Measurements from ENCODE around the gene MOK.

DNA sequence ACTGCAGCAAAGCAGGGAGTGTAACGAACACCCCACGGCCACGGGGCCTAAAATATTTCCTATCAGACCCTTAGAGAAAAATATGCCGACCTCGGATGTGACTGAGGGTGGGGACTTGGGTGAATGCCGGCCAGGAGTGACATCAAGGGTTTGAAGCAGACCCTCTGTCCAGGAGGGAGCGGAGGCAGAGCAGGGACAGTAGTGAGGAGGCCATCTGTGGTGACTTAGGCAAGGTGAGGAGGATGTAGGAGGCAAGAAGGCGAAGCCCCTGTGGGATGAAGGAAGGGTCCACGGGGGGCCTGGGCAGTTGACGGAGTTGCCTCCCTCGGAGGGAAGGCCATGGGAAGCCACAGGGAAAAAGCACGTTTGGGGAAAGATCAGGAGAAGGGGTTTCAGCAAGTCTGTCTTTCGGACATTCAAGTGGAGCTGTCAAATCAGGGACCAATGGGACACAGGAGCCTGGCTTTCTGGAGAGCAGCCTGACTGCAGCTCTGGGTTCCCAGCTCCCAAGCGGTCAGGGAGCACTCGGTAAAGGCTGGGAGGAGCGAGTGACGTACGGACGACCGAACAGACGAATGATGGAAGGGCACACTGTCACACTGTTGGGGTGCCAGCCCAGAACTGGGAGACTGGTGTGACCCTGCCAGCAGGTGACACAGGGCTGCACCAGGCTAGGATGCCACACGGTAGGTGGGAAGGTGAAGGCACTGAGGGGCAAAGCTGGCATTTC, 74.3 kb downstream of the MOK start:
- TF ChIP-seq, protein P1, sequence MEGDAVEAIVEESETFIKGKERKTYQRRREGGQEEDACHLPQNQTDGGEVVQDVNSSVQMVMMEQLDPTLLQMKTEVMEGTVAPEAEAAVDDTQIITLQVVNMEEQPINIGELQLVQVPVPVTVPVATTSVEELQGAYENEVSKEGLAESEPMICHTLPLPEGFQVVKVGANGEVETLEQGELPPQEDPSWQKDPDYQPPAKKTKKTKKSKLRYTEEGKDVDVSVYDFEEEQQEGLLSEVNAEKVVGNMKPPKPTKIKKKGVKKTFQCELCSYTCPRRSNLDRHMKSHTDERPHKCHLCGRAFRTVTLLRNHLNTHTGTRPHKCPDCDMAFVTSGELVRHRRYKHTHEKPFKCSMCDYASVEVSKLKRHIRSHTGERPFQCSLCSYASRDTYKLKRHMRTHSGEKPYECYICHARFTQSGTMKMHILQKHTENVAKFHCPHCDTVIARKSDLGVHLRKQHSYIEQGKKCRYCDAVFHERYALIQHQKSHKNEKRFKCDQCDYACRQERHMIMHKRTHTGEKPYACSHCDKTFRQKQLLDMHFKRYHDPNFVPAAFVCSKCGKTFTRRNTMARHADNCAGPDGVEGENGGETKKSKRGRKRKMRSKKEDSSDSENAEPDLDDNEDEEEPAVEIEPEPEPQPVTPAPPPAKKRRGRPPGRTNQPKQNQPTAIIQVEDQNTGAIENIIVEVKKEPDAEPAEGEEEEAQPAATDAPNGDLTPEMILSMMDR (IDR thresholded peaks at IDR 0.05) = no peak
- TF ChIP-seq POLR2A (IDR thresholded peaks at IDR 0.05) = no peak

Measured in uterus (tissue), 2 donors.